Heart left ventricle (tissue), 16 donors: ENCODE measurements around the gene SLC6A13. TPM values are rescaled to one million over a fixed set of nuclear protein-coding genes. Genes with fewer than 3 reads are reported as not detected.
A peak's percentile ranks its signal among the peaks of the same experiment; 100 is the strongest.

ENCODE experiments used
- ATAC-seq, 4 donors: fragments of 200-7000 bp; cut with Tn5 transposase; one replicate each; pipeline ENCODE4 v1.9.1; 2020 to 2022; ENCODE audit warnings: moderate library complexity in 4 of 4, mild to moderate bottlenecking in 3 of 4, moderate number of reproducible peaks in 1 of 4
- DNase-seq, 5 donors: peaks; one replicate each; pipeline ENCODE4 v3.0.0-alpha.2; 2020
- H3K27ac ChIP-seq, 12 donors: fragments of 200-600 bp; sonication (generic) in 4 of 12; one replicate each; pipeline versions ENCODE4 v1.5.0 to v1.8.0; 2016 to 2022; ENCODE audit warnings: mild to moderate bottlenecking in 2 of 12
- H3K27me3 ChIP-seq, 9 donors: fragments of 200-600 bp; sonication (generic) in 2 of 9; one replicate each; pipeline versions ENCODE4 v1.5.1 to v1.8.0; 2016 to 2022; ENCODE audit warnings: mild to moderate bottlenecking in 3 of 9
- H3K36me3 ChIP-seq, 9 donors: fragments of 200-600 bp; sonication (generic) in 2 of 9; one replicate each; pipeline versions ENCODE4 v1.5.0 to v1.8.0; 2018 to 2022; ENCODE audit warnings: mild to moderate bottlenecking in 2 of 9
- H3K4me1 ChIP-seq, 12 donors: fragments of 200-600 bp; sonication (generic) in 4 of 12; one replicate each; pipeline versions ENCODE4 v1.5.0 to v1.8.0; 2016 to 2022; ENCODE audit warnings: mild to moderate bottlenecking in 3 of 12
- H3K4me3 ChIP-seq, 12 donors: fragments of 200-600 bp; sonication (generic) in 4 of 12; one replicate each; pipeline versions ENCODE4 v1.5.0 to v1.8.0; 2017 to 2022; ENCODE audit warnings: mild to moderate bottlenecking in 9 of 12, moderate library complexity in 4 of 12
- H3K9me3 ChIP-seq, 12 donors: fragments of 200-600 bp; sonication (generic) in 4 of 12; one replicate each; pipeline versions ENCODE4 v1.5.0 to v1.8.0; 2016 to 2022; ENCODE audit warnings: mild to moderate bottlenecking in 1 of 12
- POLR2A ChIP-seq, 2 donors: fragments of 450-650 bp; IDR thresholded peaks; one replicate each; pipeline ENCODE4 v1.6.1; 2017; ENCODE audit warnings: antibody characterized with exemption in 2 of 2, mild to moderate bottlenecking in 2 of 2, moderate library complexity in 2 of 2
- WGBS, 4 donors: extraction: QIAGEN DNeasy Blood & Tissue Kit in 2 of 4; methylation state at CpG; one replicate each; pipeline versions ENCODE4 v1.1.5 to v1.1.7; 2013 to 2018; 5-methylcytosine and 5-hydroxymethylcytosine counted together
- intact Hi-C, 10 donors: fragments of 100-400 bp; cut with DNase I; formaldehyde crosslinking; loops; one replicate each; pipeline versions ENCODE4 v1.11.1 to v1.14.2; 2022
- polyA plus RNA-seq, 2 donors: library from polyadenylated mRNA; stranded (reverse); fragments of 200-250 nt; gene quantifications; one replicate each; pipeline ENCODE4 v1.2.3, GENCODE V29; 2013
- total RNA-seq, 9 donors: library from RNA; depleted of rRNA in 2 of 9; stranded (reverse); fragments of >200 nt in 2 of 9; fragmentation: NEBNext Ultra II Directional in 3 of 9; extraction: Animal tissue kit (Norgen Biotek cat#: 25700) in 3 of 9; gene quantifications; one replicate each; pipeline versions ENCODE4 v1.1.0 to v1.2.4, GENCODE V29; 2016 to 2023
- TF ChIP-seq, protein P1 (sequence below), 12 donors: fragments of 200-600 bp; sonication (generic) in 4 of 12; IDR thresholded peaks; one replicate each; pipeline versions ENCODE4 v1.5.0 to v1.8.0; 2018 to 2022; ENCODE audit warnings: antibody characterized with exemption in 12 of 12, mild to moderate bottlenecking in 5 of 12
- donor health status: ischemic (EF 13 %, LVEDD 7.1; RV severe dilation, severe dysfunction).
- donor health status: healthy with polysubstance abuse.
- donor health status: DM: no; HTN: yes; CAD: no.
- donor health status: DM: no; HTN: no; CAD: no.
- donor health status: ischemic (EF 25% LVEDD 6.9; RV normal size, moderate dysfunction).
- donor health status: ischemic (EF 25% LVEDD 5.7; RV mildly dilated, moderate dysfunction).
- donor health status: healthy.
- donor health status: DM: yes; HTN: yes; CAD: no.
- donor health status: ischemic (EF 35%, LVEDD 5.7; RV mildly dilated, moderate dysfunction).
- donor health status: nonischemic (EF 11% LVEDD 7.7; RV severe dilation, severe dysfunction).
- donor health status: DM: yes; HTN: yes; CAD: no.
- donor health status: PGD.
- donor health status: ischemic (EF 29% LVEDD 5.4; RV normal size, mild dysfunction).
- donor health status: nonischemic (EF 23%, LVEDD 6.1; RV moderate dilation, normal function).

The SLC6A13 gene
- total and polyA plus RNA-seq, 11 donors: 0.79 to 4.6 (median 2.6) TPM

DNA sequence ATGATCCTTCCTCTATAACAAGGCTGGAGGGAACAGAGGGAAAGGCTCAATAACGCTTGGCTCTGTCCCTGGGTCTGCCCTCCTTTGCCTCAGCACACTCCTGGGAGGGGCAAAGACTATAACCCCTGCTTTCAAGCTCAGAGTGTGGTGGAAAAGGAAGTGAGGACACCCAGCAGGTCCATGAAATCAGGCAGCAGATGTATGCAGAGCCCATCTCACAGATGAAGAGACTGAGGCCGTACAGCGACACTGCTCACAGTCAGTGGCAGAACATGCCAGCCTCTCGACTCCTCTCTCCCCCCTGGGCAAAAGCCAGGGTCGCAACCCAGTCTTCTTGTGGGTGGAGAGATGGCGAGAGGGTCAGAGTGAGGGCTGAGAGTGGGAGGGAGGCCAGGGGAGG lies 88.5 kb downstream of the SLC6A13 start:
- H3K4me1 ChIP-seq: peaks cover 19 to 83% (median 71%) of the 10 kb centered on the region in 12 donors
- no peaks in the 10 kb centered on the region for H3K36me3 ChIP-seq
- DNase-seq (peak in 2 of 5 donors; percentile 25 to 28), ATAC-seq (no peak)
- H3K27me3 ChIP-seq: no peaks in the 10 kb centered on the region
- intact Hi-C loops: no loop called here
- H3K27ac ChIP-seq: peak overlapping the region in 5 of 12 donors; percentile 3 to 85 (median 41)
- no peaks in the 10 kb centered on the region for H3K9me3 ChIP-seq
- 76 to 85% (median 81%) methylated on average over 5 to 6 of the region's 6 CpGs for WGBS, 4 donors
- TF ChIP-seq, protein P1, sequence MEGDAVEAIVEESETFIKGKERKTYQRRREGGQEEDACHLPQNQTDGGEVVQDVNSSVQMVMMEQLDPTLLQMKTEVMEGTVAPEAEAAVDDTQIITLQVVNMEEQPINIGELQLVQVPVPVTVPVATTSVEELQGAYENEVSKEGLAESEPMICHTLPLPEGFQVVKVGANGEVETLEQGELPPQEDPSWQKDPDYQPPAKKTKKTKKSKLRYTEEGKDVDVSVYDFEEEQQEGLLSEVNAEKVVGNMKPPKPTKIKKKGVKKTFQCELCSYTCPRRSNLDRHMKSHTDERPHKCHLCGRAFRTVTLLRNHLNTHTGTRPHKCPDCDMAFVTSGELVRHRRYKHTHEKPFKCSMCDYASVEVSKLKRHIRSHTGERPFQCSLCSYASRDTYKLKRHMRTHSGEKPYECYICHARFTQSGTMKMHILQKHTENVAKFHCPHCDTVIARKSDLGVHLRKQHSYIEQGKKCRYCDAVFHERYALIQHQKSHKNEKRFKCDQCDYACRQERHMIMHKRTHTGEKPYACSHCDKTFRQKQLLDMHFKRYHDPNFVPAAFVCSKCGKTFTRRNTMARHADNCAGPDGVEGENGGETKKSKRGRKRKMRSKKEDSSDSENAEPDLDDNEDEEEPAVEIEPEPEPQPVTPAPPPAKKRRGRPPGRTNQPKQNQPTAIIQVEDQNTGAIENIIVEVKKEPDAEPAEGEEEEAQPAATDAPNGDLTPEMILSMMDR (IDR thresholded peaks at IDR 0.05): no peak
- no peak for TF ChIP-seq POLR2A (IDR thresholded peaks at IDR 0.05)
- H3K4me3 ChIP-seq: no peak overlapping the region

DNA sequence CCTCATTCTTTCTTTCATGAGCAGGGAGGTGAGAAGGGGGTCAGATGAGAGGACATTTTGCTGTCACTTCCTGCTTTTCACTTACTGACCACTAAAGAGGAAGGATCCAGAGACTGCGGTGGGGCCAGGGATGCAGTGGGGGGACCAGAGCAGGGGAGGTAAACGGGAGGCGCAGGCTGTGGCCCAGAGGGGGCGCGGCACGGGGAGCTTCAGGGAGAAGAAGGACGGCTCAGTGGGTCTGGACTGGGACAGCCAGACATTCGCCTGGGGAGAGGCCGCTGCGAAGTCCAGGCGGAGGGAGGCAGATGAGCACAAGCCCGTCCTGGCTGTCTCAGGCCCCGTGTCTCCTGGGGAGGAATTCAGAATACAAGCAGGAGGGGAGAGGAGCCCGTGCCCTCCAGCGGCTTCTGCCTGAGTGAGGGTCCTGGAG lies 89.9 kb downstream of the SLC6A13 start:
- DNase-seq (peak in 2 of 5 donors; percentile 26 to 64), ATAC-seq (no peak)
- H3K4me1 ChIP-seq: peaks cover 15 to 77% (median 63%) of the 10 kb centered on the region in 12 donors
- H3K9me3 ChIP-seq: no peaks in the 10 kb centered on the region
- TF ChIP-seq, protein P1 (IDR thresholded peaks at IDR 0.05): no peak
- TF ChIP-seq POLR2A (IDR thresholded peaks at IDR 0.05): no peak
- WGBS, 4 donors: 72 to 81% (median 77%) methylated on average over 15 of the region's 15 CpGs
- no peaks in the 10 kb centered on the region for H3K36me3 ChIP-seq
- H3K27ac ChIP-seq: peak overlapping the region in 6 of 12 donors; percentile 14 to 65 (median 46)
- no peak overlapping the region for H3K4me3 ChIP-seq
- intact Hi-C loops: no loop called here
- no peaks in the 10 kb centered on the region for H3K27me3 ChIP-seq

DNA sequence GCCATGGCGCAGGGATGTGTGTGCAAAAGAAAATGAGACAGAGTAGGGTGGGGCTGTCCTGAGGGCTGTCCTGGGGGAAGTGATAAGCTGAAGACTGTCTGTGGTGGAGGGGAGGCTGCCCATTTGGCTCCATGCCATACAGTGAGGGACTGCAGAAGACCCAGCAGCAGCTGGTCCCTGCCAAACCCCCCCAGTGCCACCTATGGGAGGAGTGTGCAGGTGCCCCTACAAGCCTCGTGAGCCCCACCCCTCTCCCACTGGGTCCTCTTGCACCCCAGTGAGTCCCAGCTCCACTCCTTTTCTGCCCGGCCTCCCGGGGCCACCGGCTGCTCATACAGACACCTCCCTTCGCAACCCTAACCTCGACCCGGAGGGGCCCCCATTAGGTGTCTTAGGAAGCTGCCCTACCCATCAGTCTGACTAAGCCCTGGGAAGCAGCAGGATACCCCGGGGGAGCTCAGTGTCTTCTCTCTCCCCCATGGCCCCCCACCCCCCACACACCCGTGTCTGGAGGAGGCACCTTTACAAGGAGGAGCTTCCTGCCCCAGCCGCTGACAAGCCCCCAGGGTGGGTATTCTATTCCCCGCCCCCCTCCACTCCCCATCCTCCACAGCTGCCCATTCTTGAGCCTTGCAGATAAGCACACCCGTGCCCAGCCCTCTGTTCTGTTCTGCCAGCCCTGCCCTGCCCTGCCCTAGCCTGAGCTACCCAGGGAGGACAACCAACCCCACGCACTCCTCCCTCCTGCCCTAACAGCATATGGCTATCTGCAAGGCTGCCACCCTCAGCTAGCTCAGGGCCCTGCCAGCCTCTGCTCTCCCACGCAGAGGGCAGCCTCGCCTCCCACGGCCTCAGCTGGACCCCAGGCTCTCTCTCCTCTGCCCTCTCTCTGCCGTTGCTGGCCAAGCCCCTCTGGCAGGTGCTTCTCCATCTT lies 90.6 kb downstream of the SLC6A13 start:
- TF ChIP-seq, protein P1 (IDR thresholded peaks at IDR 0.05): no peak
- TF ChIP-seq POLR2A (IDR thresholded peaks at IDR 0.05): no peak
- H3K27me3 ChIP-seq: no peaks in the 10 kb centered on the region
- no peaks in the 10 kb centered on the region for H3K36me3 ChIP-seq
- DNase-seq (peak in 2 of 5 donors; percentile 33 to 60), ATAC-seq (peak in 2 of 4 donors; percentile 9)
- WGBS, 4 donors: 50 to 57% (median 53%) methylated on average over 16 to 18 of the region's 18 CpGs
- peak overlapping the region in 2 of 12 donors; percentile 47 to 65 for H3K27ac ChIP-seq
- intact Hi-C loops: no loop called here
- no peak overlapping the region for H3K4me3 ChIP-seq
- no peaks in the 10 kb centered on the region for H3K9me3 ChIP-seq
- peaks cover 11 to 77% (median 61%) of the 10 kb centered on the region in 12 donors for H3K4me1 ChIP-seq

DNA sequence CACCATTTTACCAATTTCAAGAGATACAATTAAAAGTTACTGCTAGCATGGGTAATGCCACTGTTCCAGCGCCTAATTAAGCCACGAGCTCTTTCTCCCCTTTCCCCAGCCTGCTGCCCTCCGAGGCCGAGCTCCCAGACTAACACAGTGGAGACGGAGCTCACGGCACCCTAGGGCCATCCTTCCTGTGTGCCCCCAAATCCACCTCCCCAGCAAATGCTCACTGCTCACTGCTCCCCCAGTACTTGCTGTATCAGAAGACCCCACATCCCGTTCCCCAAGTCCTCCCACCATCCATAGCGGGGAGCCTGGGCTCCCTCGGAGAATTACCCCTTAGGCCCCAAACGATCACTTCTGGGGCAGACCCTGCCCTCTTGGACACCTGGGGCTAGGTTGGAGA lies 91.4 kb downstream of the SLC6A13 start:
- ATAC-seq (no peak), DNase-seq (peak in 1 of 5 donors; percentile 56)
- intact Hi-C loops: no loop called here
- TF ChIP-seq POLR2A (IDR thresholded peaks at IDR 0.05): no peak
- TF ChIP-seq, protein P1 (IDR thresholded peaks at IDR 0.05): no peak
- 89 to 95% (median 92%) methylated on average over 10 of the region's 10 CpGs for WGBS, 4 donors
- Histone ChIP-seq H3K4me3 (no peak overlapping the region), H3K27me3 (no peaks in the 10 kb centered on the region), H3K4me1 (peaks cover 6 to 77% (median 54%) of the 10 kb centered on the region in 12 donors), H3K9me3 (no peaks in the 10 kb centered on the region), H3K27ac (no peak overlapping the region), H3K36me3 (peaks cover 0 to 4% (median 0%) of the 10 kb centered on the region in 9 donors)
